ENCODE measurements around the gene FCRL4. TPM values are rescaled to one million over a fixed set of nuclear protein-coding genes. Genes with fewer than 3 reads are reported as not detected.

The FCRL4 gene
- total RNA-seq, 1 experiment from 2014 or later = not detected

DNA sequence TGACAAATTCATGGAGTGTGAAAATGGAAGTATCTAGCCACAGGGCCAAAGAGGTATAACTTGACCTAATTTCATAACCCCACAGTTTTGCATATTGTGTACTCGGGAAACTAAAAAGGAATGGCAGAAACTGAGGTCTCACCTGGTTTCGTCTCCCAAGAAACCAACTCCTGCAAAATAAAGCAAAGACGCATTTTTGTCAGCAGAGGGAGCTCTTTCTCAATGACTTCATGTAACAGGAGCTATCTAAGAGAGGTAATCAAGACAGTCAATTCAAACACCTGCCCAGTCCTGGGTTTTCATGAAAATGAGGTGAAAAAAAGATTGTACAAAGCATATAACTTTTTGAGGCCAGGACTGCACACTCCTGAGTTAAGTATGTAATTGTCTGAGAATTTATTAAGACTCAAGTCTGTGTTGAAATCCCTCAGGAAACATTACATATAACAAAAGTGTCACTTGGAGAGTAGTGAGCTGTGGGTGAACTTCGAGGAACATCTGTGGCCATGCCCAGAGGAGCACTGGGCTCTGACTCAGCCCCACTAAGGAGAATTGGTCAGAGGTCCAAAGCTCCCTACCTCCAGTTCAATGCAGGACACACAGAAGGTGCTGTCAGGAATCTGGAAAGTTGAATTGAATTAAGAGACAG lies 17.6 kb downstream of the FCRL4 start:
- Histone ChIP-seq H2BK20ac (ENCODE audit: low read depth, low read length, poor library complexity, severe bottlenecking) (no peak overlapping the region), H3K14ac (ENCODE audit: insufficient read depth, low read length) (no peak overlapping the region), H4K8ac (replicated peaks; ENCODE audit: insufficient read length, low read depth, low read length) (no peak overlapping the region), H3K27me3 (ENCODE audit: insufficient read depth, low read length) (no peaks in the 10 kb centered on the region), H4K20me1 (ENCODE audit: control insufficient read depth, insufficient read depth, insufficient read length) (no peaks in the 10 kb centered on the region), H3K23me2 (ENCODE audit: insufficient read length, low read depth, low read length, poor library complexity, severe bottlenecking) (no peaks in the 10 kb centered on the region), H2AK5ac (ENCODE audit: insufficient read length, low read length) (no peak overlapping the region), H3K79me1 (ENCODE audit: insufficient read depth, low read depth, low read length, poor library complexity, severe bottlenecking) (no peaks in the 10 kb centered on the region), H2AFZ (ENCODE audit: low read length) (no peak overlapping the region), H3K4me2 (ENCODE audit: insufficient read depth, insufficient read length, low read length) (no peak overlapping the region), H3K18ac (ENCODE audit: insufficient read length, low read depth, low read length) (no peak overlapping the region), H2BK12ac (ENCODE audit: insufficient read length, low read depth, low read length) (no peak overlapping the region), H3K4me1 (ENCODE audit: insufficient read depth, low read length) (no peaks in the 10 kb centered on the region), H3K27ac (ENCODE audit: insufficient read length, low read depth, low read length) (no peak overlapping the region), H3T11ph (ENCODE audit: low read length) (no peak overlapping the region), H2BK15ac (ENCODE audit: low read depth, low read length) (no peak overlapping the region), H2BK5ac (ENCODE audit: insufficient read length, low read length) (no peak overlapping the region), H3K9ac (ENCODE audit: extremely low read depth, insufficient read length, low read length) (no peak overlapping the region), H3K23ac (ENCODE audit: insufficient read length, low read depth, low read length) (no peak overlapping the region), H3K56ac (ENCODE audit: insufficient read length, low read depth, low read length) (no peak overlapping the region), H3K79me2 (ENCODE audit: insufficient read depth, low read length) (no peaks in the 10 kb centered on the region), H4K5ac (ENCODE audit: insufficient read length, low read depth, low read length) (no peak overlapping the region), H4K91ac (ENCODE audit: insufficient read length, low read depth, low read length) (no peak overlapping the region), H3K4ac (ENCODE audit: low read depth, low read length) (no peak overlapping the region), H3K9me3 (ENCODE audit: control insufficient read depth, low read depth, low read length) (no peaks in the 10 kb centered on the region), H2BK120ac (ENCODE audit: low read depth, low read length, poor library complexity, severe bottlenecking) (no peak overlapping the region)
- TF ChIP-seq, protein P1, sequence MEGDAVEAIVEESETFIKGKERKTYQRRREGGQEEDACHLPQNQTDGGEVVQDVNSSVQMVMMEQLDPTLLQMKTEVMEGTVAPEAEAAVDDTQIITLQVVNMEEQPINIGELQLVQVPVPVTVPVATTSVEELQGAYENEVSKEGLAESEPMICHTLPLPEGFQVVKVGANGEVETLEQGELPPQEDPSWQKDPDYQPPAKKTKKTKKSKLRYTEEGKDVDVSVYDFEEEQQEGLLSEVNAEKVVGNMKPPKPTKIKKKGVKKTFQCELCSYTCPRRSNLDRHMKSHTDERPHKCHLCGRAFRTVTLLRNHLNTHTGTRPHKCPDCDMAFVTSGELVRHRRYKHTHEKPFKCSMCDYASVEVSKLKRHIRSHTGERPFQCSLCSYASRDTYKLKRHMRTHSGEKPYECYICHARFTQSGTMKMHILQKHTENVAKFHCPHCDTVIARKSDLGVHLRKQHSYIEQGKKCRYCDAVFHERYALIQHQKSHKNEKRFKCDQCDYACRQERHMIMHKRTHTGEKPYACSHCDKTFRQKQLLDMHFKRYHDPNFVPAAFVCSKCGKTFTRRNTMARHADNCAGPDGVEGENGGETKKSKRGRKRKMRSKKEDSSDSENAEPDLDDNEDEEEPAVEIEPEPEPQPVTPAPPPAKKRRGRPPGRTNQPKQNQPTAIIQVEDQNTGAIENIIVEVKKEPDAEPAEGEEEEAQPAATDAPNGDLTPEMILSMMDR (conservative IDR thresholded peaks at IDR 0.05) = peak; percentile 87
- DNase-seq = peak; percentile 64
- no peak overlapping the region for H3K4me3 Mint-ChIP-seq
- H3K36me3 Mint-ChIP-seq (ENCODE audit: insufficient read depth in 1 of 3, low read depth in 3 of 3) = no peaks in the 10 kb centered on the region
- WGBS (ENCODE audit: extremely low coverage, insufficient read length, low lambda C conversion rate) = no CpG with 5 or more reads among the region's 4 CpGs
- H3K27me3 Mint-ChIP-seq (ENCODE audit: low read depth) = no peaks in the 10 kb centered on the region; the same call in 1 of the 2 replicates
- H3K27ac Mint-ChIP-seq = no peak overlapping the region
- peaks cover 4 to 11% of the 10 kb centered on the region in 2 experiments for H3K4me1 Mint-ChIP-seq
- H3K9me3 Mint-ChIP-seq = no peaks in the 10 kb centered on the region
